ENCODE data around the gene PCDHB3. TPM values are rescaled to one million over a fixed set of nuclear protein-coding genes. Genes with fewer than 3 reads are reported as not detected.
"Not testable (repeated sequence)": the region's sequence is repeated elsewhere in the genome, so short reads cannot be mapped to it uniquely, and the experiment has no call there.

Gene PCDHB3
- polyA plus RNA-seq, 1 donor (not counting 4 experiments of a cell fraction or from before 2014, with no cell fraction given): 0.05 TPM

DNA sequence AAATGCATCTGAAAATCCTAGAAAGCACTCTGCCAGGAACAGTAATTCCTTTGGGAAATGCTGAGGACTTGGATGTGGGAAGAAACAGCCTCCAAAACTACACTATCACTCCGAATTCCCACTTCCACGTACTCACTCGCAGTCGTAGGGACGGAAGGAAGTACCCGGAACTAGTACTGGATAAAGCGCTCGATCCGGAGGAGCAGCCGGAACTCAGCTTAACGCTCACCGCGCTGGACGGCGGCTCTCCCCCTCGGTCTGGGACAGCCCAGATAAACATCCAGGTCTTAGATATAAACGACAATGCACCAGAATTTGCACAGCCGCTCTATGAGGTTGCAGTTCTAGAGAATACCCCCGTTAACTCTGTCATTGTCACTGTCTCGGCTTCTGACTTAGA, 786 bp downstream of the PCDHB3 start:
- Histone ChIP-seq H4K20me1 (ENCODE audit: control insufficient read depth, extremely low read depth, insufficient read depth, low read length) (no peaks in the 10 kb centered on the region), H3K4me2 (ENCODE audit: control insufficient read depth, extremely low read depth, insufficient read depth, low read depth, low read length) (no peak overlapping the region), H3K27me3 (ENCODE audit: control insufficient read depth, extremely low read depth, insufficient read depth, low read length) (no peaks in the 10 kb centered on the region), H3K27ac (ENCODE audit: control insufficient read depth, insufficient read depth, low read length) (no peak overlapping the region), H3K36me3 (ENCODE audit: control insufficient read depth in 2 of 2, extremely low read depth in 1 of 2, insufficient read depth in 2 of 2, low read length in 2 of 2) (no peaks in the 10 kb centered on the region), H3K4me1 (ENCODE audit: control insufficient read depth, extremely low read depth, insufficient read depth, low read length) (no peaks in the 10 kb centered on the region), H3K9me3 (ENCODE audit: control insufficient read depth, low read depth, low read length) (no peaks in the 10 kb centered on the region), H3K9me1 (ENCODE audit: control insufficient read depth, extremely low read depth, insufficient read depth, low read length) (no peaks in the 10 kb centered on the region), H3K9ac (ENCODE audit: control insufficient read depth, extremely low read depth, insufficient read depth, low read length) (no peak overlapping the region), H2AFZ (ENCODE audit: control insufficient read depth, low read length) (no peak overlapping the region), H3K4me3 (ENCODE audit: control insufficient read depth in 2 of 3, extremely low read depth in 1 of 3, insufficient read depth in 2 of 3, low read depth in 1 of 3, low read length in 3 of 3) (no peak overlapping the region), H3K79me2 (ENCODE audit: control insufficient read depth, insufficient read depth, low read length) (no peaks in the 10 kb centered on the region)
- dilution Hi-C loops (cut with MboI; ENCODE audit: extremely low pct_ligation_motif_present, low sequenced_read_pairs): no loop called here
- FAIRE-seq (no peak), DNase-seq (ENCODE audit: low read depth, low spot score) (no peak)
- no peak for TF ChIP-seq EZH2 (IDR thresholded peaks at IDR 0.05; ENCODE audit: low read length)
- no peak for TF ChIP-seq CTCF (optimal IDR thresholded peaks at IDR 0.05 in 1 of 3, IDR thresholded peaks at IDR 0.05 in 1 of 3, conservative IDR thresholded peaks at IDR 0.05 in 1 of 3; ENCODE audit: extremely low read depth in 1 of 3, insufficient read depth in 2 of 3, low read length in 3 of 3)

DNA sequence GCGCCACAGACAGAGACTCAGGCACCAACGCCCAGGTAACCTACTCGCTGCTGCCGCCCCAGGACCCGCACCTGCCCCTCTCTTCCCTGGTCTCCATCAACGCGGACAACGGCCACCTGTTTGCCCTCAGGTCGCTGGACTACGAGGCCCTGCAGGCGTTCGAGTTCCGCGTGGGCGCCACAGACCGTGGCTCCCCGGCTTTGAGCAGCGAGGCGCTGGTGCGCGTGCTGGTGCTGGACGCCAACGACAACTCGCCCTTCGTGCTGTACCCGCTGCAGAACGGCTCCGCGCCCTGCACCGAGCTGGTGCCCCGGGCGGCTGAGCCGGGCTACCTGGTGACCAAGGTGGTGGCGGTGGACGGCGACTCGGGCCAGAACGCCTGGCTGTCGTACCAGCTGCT, 1.8 kb downstream of the PCDHB3 start:
- H3K4me3 ChIP-seq (ENCODE audit: control insufficient read depth in 2 of 3, extremely low read depth in 1 of 3, insufficient read depth in 2 of 3, low read depth in 1 of 3, low read length in 3 of 3); H3K27me3 ChIP-seq (ENCODE audit: control insufficient read depth, extremely low read depth, insufficient read depth, low read length); H4K20me1 ChIP-seq (ENCODE audit: control insufficient read depth, extremely low read depth, insufficient read depth, low read length); H3K9me1 ChIP-seq (ENCODE audit: control insufficient read depth, extremely low read depth, insufficient read depth, low read length); DNase-seq (ENCODE audit: low read depth, low spot score); H3K36me3 ChIP-seq (ENCODE audit: control insufficient read depth in 2 of 2, extremely low read depth in 1 of 2, insufficient read depth in 2 of 2, low read length in 2 of 2); H3K9me3 ChIP-seq (ENCODE audit: control insufficient read depth, low read depth, low read length); FAIRE-seq; H3K4me1 ChIP-seq (ENCODE audit: control insufficient read depth, extremely low read depth, insufficient read depth, low read length); H3K79me2 ChIP-seq (ENCODE audit: control insufficient read depth, insufficient read depth, low read length); H3K4me2 ChIP-seq (ENCODE audit: control insufficient read depth, extremely low read depth, insufficient read depth, low read depth, low read length); H3K9ac ChIP-seq (ENCODE audit: control insufficient read depth, extremely low read depth, insufficient read depth, low read length); dilution Hi-C loops (cut with MboI; ENCODE audit: extremely low pct_ligation_motif_present, low sequenced_read_pairs); H2AFZ ChIP-seq (ENCODE audit: control insufficient read depth, low read length); H3K27ac ChIP-seq (ENCODE audit: control insufficient read depth, insufficient read depth, low read length): not testable (repeated sequence)

- H3K9ac ChIP-seq (ENCODE audit: control insufficient read depth, extremely low read depth, insufficient read depth, low read length); H3K4me3 ChIP-seq (ENCODE audit: control insufficient read depth in 2 of 3, extremely low read depth in 1 of 3, insufficient read depth in 2 of 3, low read depth in 1 of 3, low read length in 3 of 3); H3K9me1 ChIP-seq (ENCODE audit: control insufficient read depth, extremely low read depth, insufficient read depth, low read length); DNase-seq (ENCODE audit: low read depth, low spot score); H3K27me3 ChIP-seq (ENCODE audit: control insufficient read depth, extremely low read depth, insufficient read depth, low read length); H3K79me2 ChIP-seq (ENCODE audit: control insufficient read depth, insufficient read depth, low read length); FAIRE-seq; H3K36me3 ChIP-seq (ENCODE audit: control insufficient read depth in 2 of 2, extremely low read depth in 1 of 2, insufficient read depth in 2 of 2, low read length in 2 of 2); H2AFZ ChIP-seq (ENCODE audit: control insufficient read depth, low read length); H3K27ac ChIP-seq (ENCODE audit: control insufficient read depth, insufficient read depth, low read length); H3K4me2 ChIP-seq (ENCODE audit: control insufficient read depth, extremely low read depth, insufficient read depth, low read depth, low read length); H4K20me1 ChIP-seq (ENCODE audit: control insufficient read depth, extremely low read depth, insufficient read depth, low read length); H3K9me3 ChIP-seq (ENCODE audit: control insufficient read depth, low read depth, low read length); dilution Hi-C loops (cut with MboI; ENCODE audit: extremely low pct_ligation_motif_present, low sequenced_read_pairs); H3K4me1 ChIP-seq (ENCODE audit: control insufficient read depth, extremely low read depth, insufficient read depth, low read length): not testable (repeated sequence)
Measured at GRCh38 chr5:141102471-141102870, 2.2 kb downstream of the PCDHB3 start.
